Body of pancreas (tissue), 4 donors: ENCODE results near the gene TMTC2. TPM values are rescaled to one million over a fixed set of nuclear protein-coding genes. Genes with fewer than 3 reads are reported as not detected.

Experiments
- ATAC-seq: fragments of 150-250 bp; one replicate; pipeline ENCODE4 v1.9.1; 2016
- DNase-seq, 4 donors: peaks; one replicate each; pipeline ENCODE4 v3.0.0-alpha.2; 2019
- H3K27ac ChIP-seq, 4 donors: fragments of 200-600 bp; sonication (generic); 1 replicate in 3 of 4; 2 replicates in 1 of 4; pipeline versions ENCODE4 v1.5.1 to v1.6.1; 2016 to 2019; ENCODE audit warnings: mild to moderate bottlenecking in 1 of 4, mixed read lengths in 1 of 4, moderate library complexity in 1 of 4
- H3K27me3 ChIP-seq, 2 donors: fragments of 200-600 bp; sonication (generic); one replicate each; pipeline ENCODE4 v1.6.0; 2016; ENCODE audit warnings: mild to moderate bottlenecking in 1 of 2
- H3K36me3 ChIP-seq, 2 donors: fragments of 200-600 bp; sonication (generic); replicated peaks in 1 of 2; 2 replicates each; pipeline ENCODE4 v1.5.1; 2016; ENCODE audit warnings: low read depth in 2 of 2; ENCODE audit not compliant: insufficient read depth in 1 of 2
- H3K4me1 ChIP-seq: fragments of 200-600 bp; sonication (generic); one replicate; pipeline ENCODE4 v1.6.0; 2016
- H3K4me3 ChIP-seq, 2 donors: fragments of 200-600 bp; sonication (generic); 1 replicate in 1 of 2; 2 replicates in 1 of 2; pipeline ENCODE4 v1.5.1; 2016 to 2019
- H3K9me3 ChIP-seq, 3 donors: fragments of 200-600 bp; sonication (generic); 1 replicate in 2 of 3; 2 replicates in 1 of 3; pipeline ENCODE4 v1.5.1; 2016
- POLR2A ChIP-seq, 3 donors: fragments of 450-650 bp; IDR thresholded peaks; one replicate each; pipeline ENCODE4 v1.6.1; 2016; ENCODE audit warnings: antibody characterized with exemption in 3 of 3, mild to moderate bottlenecking in 2 of 3
- WGBS, 2 donors: methylation state at CpG; one replicate each; pipeline ENCODE4 v1.1.5; 2017; 5-methylcytosine and 5-hydroxymethylcytosine counted together
- intact Hi-C: fragments of 100-400 bp; cut with DNase I; formaldehyde crosslinking; loops from one replicate; pipeline ENCODE4 v1.15.1; 2023
- total RNA-seq, 2 donors: library from RNA; depleted of rRNA; stranded (reverse); fragments of >200 nt; gene quantifications; one replicate each; pipeline ENCODE4 v1.1.0, GENCODE V29; 2016
- TF ChIP-seq, protein P1 (sequence below), 7 experiments: fragments of 450-650 bp in 4 of 7; fragments of 200-600 bp in 3 of 7; sonication (generic) in 3 of 7; IDR thresholded peaks; one replicate each; pipeline ENCODE4 v1.5.1; 2016 to 2019; ENCODE audit warnings: antibody characterized with exemption in 7 of 7

TMTC2 gene
- total RNA-seq, 2 donors from 2014 or later = 10.4 to 20.1 TPM

- no peak for DNase-seq
- intact Hi-C loops = no loop called here
These were observed 189.4 kb downstream of the TMTC2 start for GRCh38 chr12:82876075-82876474.

GRCh38 chr12:82877963-82878362, 191.3 kb downstream of the TMTC2 start:
- WGBS, 2 donors = 87 to 97% methylated on average over 1 of the region's 1 CpG
- TF ChIP-seq, protein P1, sequence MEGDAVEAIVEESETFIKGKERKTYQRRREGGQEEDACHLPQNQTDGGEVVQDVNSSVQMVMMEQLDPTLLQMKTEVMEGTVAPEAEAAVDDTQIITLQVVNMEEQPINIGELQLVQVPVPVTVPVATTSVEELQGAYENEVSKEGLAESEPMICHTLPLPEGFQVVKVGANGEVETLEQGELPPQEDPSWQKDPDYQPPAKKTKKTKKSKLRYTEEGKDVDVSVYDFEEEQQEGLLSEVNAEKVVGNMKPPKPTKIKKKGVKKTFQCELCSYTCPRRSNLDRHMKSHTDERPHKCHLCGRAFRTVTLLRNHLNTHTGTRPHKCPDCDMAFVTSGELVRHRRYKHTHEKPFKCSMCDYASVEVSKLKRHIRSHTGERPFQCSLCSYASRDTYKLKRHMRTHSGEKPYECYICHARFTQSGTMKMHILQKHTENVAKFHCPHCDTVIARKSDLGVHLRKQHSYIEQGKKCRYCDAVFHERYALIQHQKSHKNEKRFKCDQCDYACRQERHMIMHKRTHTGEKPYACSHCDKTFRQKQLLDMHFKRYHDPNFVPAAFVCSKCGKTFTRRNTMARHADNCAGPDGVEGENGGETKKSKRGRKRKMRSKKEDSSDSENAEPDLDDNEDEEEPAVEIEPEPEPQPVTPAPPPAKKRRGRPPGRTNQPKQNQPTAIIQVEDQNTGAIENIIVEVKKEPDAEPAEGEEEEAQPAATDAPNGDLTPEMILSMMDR (IDR thresholded peaks at IDR 0.05) = no peak
- no peak for TF ChIP-seq POLR2A (IDR thresholded peaks at IDR 0.05)

More at GRCh38 chr12:82876075-82876474, 189.4 kb downstream of the TMTC2 start:
- Histone ChIP-seq H3K27me3 (no peaks in the 10 kb centered on the region), H3K36me3 (no peaks in the 10 kb centered on the region), H3K27ac (no peak overlapping the region), H3K4me1 (peaks cover 25% of the 10 kb centered on the region), H3K9me3 (no peaks in the 10 kb centered on the region), H3K4me3 (no peak overlapping the region)
- TF ChIP-seq, protein P1 (IDR thresholded peaks at IDR 0.05) = no peak
- no peak for TF ChIP-seq POLR2A (IDR thresholded peaks at IDR 0.05)
- no peak for ATAC-seq
- 36 to 46% methylated on average over 2 of the region's 2 CpGs for WGBS, 2 donors

DNA sequence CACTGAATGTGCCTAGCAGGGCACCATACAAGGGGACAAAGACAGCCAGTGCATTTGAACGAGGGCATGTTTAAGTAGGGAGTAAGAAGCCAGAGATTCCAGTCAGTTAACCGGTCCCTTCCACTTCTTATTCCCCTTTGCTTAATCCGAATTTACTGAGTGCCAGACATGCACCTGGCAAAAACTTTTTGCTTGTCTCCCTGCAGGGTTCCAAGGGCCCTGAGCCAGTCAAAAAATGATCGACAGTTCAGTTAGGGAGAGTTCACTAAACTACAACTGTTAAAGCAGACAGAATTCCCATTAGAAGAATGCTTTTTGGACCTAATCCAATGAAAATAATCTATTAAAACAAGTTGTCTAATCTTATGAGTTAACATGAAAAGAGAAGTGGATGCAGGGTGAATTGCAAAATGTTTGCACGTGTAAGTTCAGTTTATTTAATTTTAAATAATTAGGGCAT, 193.8 kb downstream of the TMTC2 start:
- peaks cover 25% of the 10 kb centered on the region for H3K4me1 ChIP-seq
- TF ChIP-seq, protein P1 (IDR thresholded peaks at IDR 0.05) = no peak
- no peak for TF ChIP-seq POLR2A (IDR thresholded peaks at IDR 0.05)
- 17 to 20% methylated on average over 5 of the region's 5 CpGs for WGBS, 2 donors
- ATAC-seq (peak; percentile 86), DNase-seq (peak; percentile 28 to 74 (median 64))
- intact Hi-C loops = no loop called here
- no peaks in the 10 kb centered on the region for H3K9me3 ChIP-seq
- no peak overlapping the region for H3K4me3 ChIP-seq
- peak overlapping the region in 1 of 4 donors; percentile 36 for H3K27ac ChIP-seq
- H3K36me3 ChIP-seq = no peaks in the 10 kb centered on the region
- H3K27me3 ChIP-seq = no peaks in the 10 kb centered on the region

More at GRCh38 chr12:82877963-82878362, 191.3 kb downstream of the TMTC2 start:
- Histone ChIP-seq H3K27me3 (no peaks in the 10 kb centered on the region), H3K4me3 (no peak overlapping the region), H3K4me1 (peaks cover 25% of the 10 kb centered on the region), H3K27ac (no peak overlapping the region), H3K36me3 (no peaks in the 10 kb centered on the region), H3K9me3 (no peaks in the 10 kb centered on the region)
- ATAC-seq (no peak), DNase-seq (no peak)
- intact Hi-C loops = no loop called here

DNA sequence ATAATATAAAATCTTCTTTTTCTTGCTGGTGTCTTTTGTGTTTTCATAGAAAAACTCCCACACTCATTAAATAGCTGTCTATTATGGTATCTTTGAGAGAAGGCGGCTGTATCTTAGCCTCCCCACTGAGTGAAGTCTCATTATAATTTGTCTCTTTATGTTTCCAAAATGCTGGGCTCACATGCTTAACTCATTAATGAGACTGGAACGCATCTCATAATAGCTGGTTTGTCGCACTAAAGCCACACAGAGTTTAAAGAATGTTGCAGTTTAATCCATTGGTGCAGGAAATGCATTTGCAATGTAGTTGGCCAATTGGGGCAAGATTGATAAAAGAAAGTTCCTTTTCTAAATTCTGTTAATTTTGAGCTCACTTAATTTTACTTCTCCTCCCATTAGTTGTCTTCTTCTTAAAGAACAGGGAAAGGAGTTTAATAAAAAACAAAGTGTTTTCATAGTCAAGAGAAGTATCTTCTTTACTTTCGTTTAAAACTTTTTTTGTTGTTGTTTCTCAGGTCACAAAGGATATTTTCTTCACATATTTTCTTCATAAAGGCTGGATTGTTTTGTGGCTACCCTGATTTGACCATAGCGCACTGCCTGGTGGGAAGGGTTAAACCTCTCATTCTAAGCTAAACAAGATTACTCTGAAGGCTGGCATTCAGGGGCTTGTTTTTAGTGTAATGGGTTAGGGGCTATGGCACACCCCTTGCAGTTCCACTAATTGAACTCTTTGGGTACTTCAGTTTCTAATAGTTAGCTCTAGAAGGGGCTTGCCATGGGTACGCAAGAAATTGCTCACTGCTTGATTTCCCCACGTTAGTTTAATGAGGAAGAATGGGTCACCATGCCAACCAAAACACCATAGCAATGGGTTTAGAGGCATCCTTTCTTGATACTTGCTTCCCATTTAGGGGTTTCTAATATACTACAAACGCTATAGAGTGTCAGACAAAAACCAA, 197.0 kb downstream of the TMTC2 start:
- no peak overlapping the region for H3K27ac ChIP-seq
- 84 to 86% methylated on average over 8 of the region's 8 CpGs for WGBS, 2 donors
- intact Hi-C loops = no loop called here

More for the DNA sequence above, 197.0 kb downstream of the TMTC2 start:
- peaks cover 14% of the 10 kb centered on the region for H3K4me1 ChIP-seq
- no peaks in the 10 kb centered on the region for H3K27me3 ChIP-seq
- no peaks in the 10 kb centered on the region for H3K36me3 ChIP-seq
- DNase-seq (no peak), ATAC-seq (no peak)
- TF ChIP-seq, protein P1 (IDR thresholded peaks at IDR 0.05) = no peak
- no peak for TF ChIP-seq POLR2A (IDR thresholded peaks at IDR 0.05)
- no peaks in the 10 kb centered on the region for H3K9me3 ChIP-seq
- no peak overlapping the region for H3K4me3 ChIP-seq
